C1 segment of cervical spinal cord (tissue), 14 donors: Measurements from ENCODE around the gene AP5Z1.

Experiments
- DNase-seq, 14 donors: peaks; one replicate each; lab custom pipeline; 2025; lab: John Stamatoyannopoulos, UW

The AP5Z1 gene

GRCh38 chr7:4775250-4775847, at the start of gene AP5Z1:
Gene AP5Z1 (plus strand): TSS chr7:4775623. CDS start chr7:4775716, 93 bp downstream.
- DNase-seq = peak; percentile 61 to 96 (median 92)

- no peak for DNase-seq
These were observed 49.5 kb upstream of the AP5Z1 start for GRCh38 chr7:4725850-4726450.

- DNase-seq = no peak
These were observed 48.9 kb upstream of the AP5Z1 start for GRCh38 chr7:4726566-4726965.

- DNase-seq = peak in 2 of 14 donors; percentile 13 to 29
These were observed 47.3 kb upstream of the AP5Z1 start for GRCh38 chr7:4727914-4728705.

GRCh38 chr7:4729266-4729665, 46.2 kb upstream of the AP5Z1 start:
- DNase-seq = no peak

GRCh38 chr7:4730276-4730675, 45.1 kb upstream of the AP5Z1 start:
- DNase-seq = no peak

GRCh38 chr7:4730971-4731370, 44.5 kb upstream of the AP5Z1 start:
- no peak for DNase-seq

GRCh38 chr7:4731803-4732202, 43.6 kb upstream of the AP5Z1 start:
- DNase-seq = no peak

- no peak for DNase-seq
These were observed 41.4 kb upstream of the AP5Z1 start for GRCh38 chr7:4733936-4734528.

GRCh38 chr7:4734587-4735345, 40.7 kb upstream of the AP5Z1 start:
- peak in 10 of 14 donors; percentile 18 to 59 (median 39) for DNase-seq

- no peak for DNase-seq
These were observed 38.1 kb upstream of the AP5Z1 start for GRCh38 chr7:4737300-4737699.

GRCh38 chr7:4738711-4739527, 36.5 kb upstream of the AP5Z1 start:
- peak in 9 of 14 donors; percentile 2 to 69 (median 52) for DNase-seq

GRCh38 chr7:4739528-4739992, 35.9 kb upstream of the AP5Z1 start:
- peak in 11 of 14 donors; percentile 21 to 55 (median 38) for DNase-seq

- no peak for DNase-seq
These were observed 34.6 kb upstream of the AP5Z1 start for GRCh38 chr7:4740796-4741195.

- DNase-seq = peak in 7 of 14 donors; percentile 20 to 62 (median 46)
These were observed 33.3 kb upstream of the AP5Z1 start for GRCh38 chr7:4742051-4742573.

- no peak for DNase-seq
These were observed 32.6 kb upstream of the AP5Z1 start for GRCh38 chr7:4742852-4743251.

- DNase-seq = peak; percentile 32 to 96 (median 88)
These were observed 30.8 kb upstream of the AP5Z1 start for GRCh38 chr7:4744391-4745264.

GRCh38 chr7:4745265-4745919, 30.0 kb upstream of the AP5Z1 start:
- no peak for DNase-seq
